Memory B cell (primary cell): Measurements from ENCODE around the gene GAL3ST2.
"Not testable (repeated sequence)": the region's sequence is repeated elsewhere in the genome, so short reads cannot be mapped to it uniquely, and the experiment has no call there.

ENCODE experiments used
- ATAC-seq: fragments of 150-1000 bp; cut with Tn5 transposase; 2 replicates; pipeline ENCODE4 v1.10.0; 2021; ENCODE audit warnings: low read depth, mild to moderate bottlenecking, moderate library complexity
- DNase-seq, 2 donors: peaks; one replicate each; pipeline ENCODE4 v3.0.0; 2022; ENCODE audit warnings: low spot score in 2 of 2
- H3K27ac Mint-ChIP-seq: one replicate; pipeline ENCODE4 v1.8.0; 2022; ENCODE audit warnings: mild to moderate bottlenecking, moderate library complexity, mixed read lengths
- H3K27me3 Mint-ChIP-seq: one replicate; pipeline ENCODE4 v1.8.0; 2022; ENCODE audit warnings: mixed read lengths
- H3K36me3 Mint-ChIP-seq: one replicate; pipeline ENCODE4 v1.8.0; 2022; ENCODE audit warnings: mild to moderate bottlenecking, mixed read lengths
- H3K4me1 Mint-ChIP-seq: one replicate; pipeline ENCODE4 v1.8.0; 2022; ENCODE audit warnings: mixed read lengths
- H3K4me3 Mint-ChIP-seq: one replicate; pipeline ENCODE4 v1.8.0; 2022; ENCODE audit warnings: mild to moderate bottlenecking, moderate library complexity, mixed read lengths
- H3K9me3 Mint-ChIP-seq: one replicate; pipeline ENCODE4 v1.8.0; 2022; ENCODE audit warnings: mixed read lengths

The GAL3ST2 gene

DNA sequence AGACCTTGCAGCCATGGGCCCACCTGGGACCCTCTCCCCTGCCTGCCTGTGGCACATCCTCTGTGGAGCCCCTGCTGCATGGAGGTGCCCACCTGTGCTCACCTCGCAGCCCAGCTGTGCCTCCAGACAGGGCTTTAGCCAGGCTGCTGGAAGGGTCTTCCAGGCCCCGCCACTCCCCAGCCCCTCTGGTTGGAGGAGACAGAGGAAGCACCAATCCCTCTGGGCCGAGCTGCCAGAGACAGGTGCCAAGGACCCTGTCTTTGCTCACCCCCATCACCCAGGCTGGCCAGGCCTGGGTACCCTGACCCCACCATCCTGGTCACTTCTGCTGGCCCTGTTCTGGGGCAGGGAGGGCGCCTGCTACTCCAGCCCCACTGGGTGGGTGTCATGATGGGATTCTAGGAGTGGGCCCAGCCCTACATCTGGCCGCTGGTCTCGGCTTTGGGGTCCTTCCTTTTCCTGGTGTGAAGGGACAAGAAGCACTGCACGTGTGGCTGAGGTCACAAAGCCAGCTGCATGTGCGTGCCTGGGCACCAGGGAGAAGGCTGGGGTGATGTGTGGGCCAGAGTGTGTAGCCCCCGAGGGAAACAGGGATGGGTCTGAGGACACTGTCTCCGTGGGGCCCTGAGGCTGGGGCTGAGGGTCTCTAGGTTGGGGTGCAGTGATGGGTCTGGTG, 23.0 kb downstream of the GAL3ST2 start:
- no peak for DNase-seq
- Mint-ChIP-seq H3K9me3 (no peaks in the 10 kb centered on the region), H3K27me3 (peaks cover 2% of the 10 kb centered on the region), H3K36me3 (no peaks in the 10 kb centered on the region), H3K4me1 (peaks cover 4% of the 10 kb centered on the region), H3K27ac (no peak overlapping the region), H3K4me3 (no peak overlapping the region)
- no peak for ATAC-seq

DNA sequence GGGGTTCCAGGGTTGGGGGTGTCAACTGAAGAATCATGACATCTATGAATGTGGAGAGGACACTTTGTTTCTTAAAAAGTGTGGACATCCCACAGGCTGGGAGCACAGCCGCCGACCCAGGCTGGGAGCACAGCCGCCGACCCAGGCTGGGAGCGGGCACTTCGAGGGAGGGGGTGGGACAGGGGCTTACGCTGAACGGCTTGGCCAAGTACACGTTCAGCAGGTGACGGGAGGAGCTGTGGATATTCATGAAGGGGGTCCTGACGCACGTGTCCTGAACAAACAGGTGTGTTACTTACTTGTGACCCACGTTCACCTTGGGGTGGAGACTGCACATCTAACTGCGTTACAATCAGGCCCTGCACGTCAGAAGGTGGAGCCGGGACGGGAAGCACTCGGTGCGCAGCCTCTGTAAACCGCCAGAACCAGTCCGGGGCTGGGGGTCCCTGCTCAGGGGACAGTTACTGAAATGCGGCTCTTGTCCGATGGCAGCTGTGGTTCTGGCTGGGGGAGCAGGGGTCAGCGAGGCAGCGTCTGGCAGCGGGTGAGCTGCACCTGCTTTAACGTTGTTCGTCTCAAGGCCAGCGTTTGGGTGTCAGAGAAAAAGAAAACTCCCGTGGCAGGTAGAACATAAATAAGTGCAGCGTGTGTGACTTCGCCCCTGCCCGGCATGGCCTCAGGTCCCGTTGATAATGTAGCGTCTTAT, 23.7 kb downstream of the GAL3ST2 start:
- H3K4me3 Mint-ChIP-seq, H3K9me3 Mint-ChIP-seq, ATAC-seq, H3K4me1 Mint-ChIP-seq, DNase-seq, H3K27ac Mint-ChIP-seq, H3K27me3 Mint-ChIP-seq, H3K36me3 Mint-ChIP-seq: not testable (repeated sequence)

DNA sequence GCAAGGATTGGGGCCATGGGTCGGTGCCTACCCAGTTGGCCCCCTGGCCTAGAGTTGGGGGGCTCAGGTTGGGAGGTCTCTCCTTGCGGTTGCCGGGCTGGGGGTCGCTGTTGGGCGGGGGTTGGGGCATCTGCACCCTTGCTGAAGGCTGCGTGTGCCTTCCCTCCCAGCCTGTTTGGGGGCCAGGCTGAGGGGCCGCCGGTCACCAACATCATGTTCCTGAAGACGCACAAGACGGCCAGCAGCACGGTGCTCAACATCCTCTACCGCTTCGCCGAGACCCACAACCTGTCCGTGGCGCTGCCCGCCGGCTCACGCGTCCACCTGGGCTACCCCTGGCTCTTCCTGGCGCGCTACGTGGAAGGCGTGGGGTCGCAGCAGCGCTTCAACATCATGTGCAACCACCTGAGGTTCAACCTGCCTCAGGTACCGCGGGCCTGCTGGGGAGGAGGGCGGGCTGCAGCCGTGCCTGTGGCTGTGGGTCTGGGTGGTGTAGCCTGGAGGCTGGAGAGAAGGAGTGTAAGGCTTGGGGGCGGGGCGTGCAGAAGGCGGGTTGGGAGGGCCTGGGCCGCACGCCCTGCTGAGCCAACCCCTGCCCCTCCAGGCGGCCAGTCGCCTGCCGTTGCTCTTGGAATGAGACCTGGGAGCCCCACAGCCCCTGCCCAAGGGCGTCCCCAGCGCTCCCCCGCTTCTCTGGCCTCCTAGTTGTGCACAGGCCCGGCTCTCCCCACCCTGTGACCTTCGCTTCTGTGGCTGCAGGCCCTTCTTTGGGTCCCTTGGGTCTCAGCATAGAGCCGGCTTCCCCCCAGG, 25.2 kb downstream of the GAL3ST2 start:
- DNase-seq (no peak), ATAC-seq (no peak)
- no peak overlapping the region for H3K4me3 Mint-ChIP-seq
- H3K27ac Mint-ChIP-seq: no peak overlapping the region
- no peaks in the 10 kb centered on the region for H3K36me3 Mint-ChIP-seq
- H3K4me1 Mint-ChIP-seq: peaks cover 7% of the 10 kb centered on the region
- H3K9me3 Mint-ChIP-seq: no peaks in the 10 kb centered on the region
- H3K27me3 Mint-ChIP-seq: no peaks in the 10 kb centered on the region

DNA sequence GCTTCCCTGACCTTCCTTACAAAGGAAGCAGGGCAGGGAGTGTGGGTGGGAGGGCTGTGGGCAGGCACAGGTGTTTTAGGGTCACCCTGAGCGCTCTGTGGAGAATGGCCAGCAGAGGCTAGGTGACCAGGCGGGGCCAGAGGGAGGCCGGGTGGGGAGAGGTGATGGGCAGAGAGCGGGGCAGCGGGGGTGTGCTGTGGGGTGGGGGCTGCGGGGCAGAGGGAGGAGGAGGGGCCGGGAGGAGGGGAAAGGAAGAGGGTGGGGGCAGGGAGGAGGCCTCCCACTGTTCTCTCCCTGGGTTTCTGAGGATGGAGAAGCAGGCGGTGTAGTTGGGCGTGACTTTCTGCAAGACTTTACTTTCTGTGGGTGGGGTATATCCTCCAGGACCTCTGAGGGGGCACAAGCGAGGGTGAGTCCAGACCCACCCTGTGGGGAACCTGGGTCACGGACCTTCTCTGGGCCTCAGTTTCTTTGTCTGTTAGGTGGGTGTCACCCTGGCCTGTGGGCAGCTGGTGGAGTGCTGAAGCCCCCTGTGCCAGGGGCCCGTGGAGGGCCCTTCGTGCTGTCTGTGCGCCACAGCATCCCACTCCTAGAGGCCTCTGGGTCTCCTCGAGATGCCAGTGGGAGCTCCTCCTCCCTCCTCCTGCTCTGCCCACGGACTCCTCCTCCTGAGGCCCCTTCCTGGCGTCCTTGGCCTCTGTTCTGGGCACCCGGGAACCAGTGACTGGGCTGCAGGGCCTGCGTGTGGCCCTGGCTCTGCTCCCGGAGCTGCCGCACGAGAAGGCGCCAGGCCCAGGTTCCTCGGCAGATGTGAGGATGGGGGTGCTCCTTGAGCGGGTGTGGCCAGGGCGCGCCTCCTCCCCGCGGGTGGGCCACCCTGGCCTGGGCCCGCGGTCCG, 26.0 kb downstream of the GAL3ST2 start:
- no peaks in the 10 kb centered on the region for H3K36me3 Mint-ChIP-seq
- ATAC-seq (no peak), DNase-seq (no peak)
- H3K4me3 Mint-ChIP-seq: no peak overlapping the region
- no peak overlapping the region for H3K27ac Mint-ChIP-seq
- H3K4me1 Mint-ChIP-seq: peaks cover 7% of the 10 kb centered on the region
- no peaks in the 10 kb centered on the region for H3K27me3 Mint-ChIP-seq
- H3K9me3 Mint-ChIP-seq: no peaks in the 10 kb centered on the region

DNA sequence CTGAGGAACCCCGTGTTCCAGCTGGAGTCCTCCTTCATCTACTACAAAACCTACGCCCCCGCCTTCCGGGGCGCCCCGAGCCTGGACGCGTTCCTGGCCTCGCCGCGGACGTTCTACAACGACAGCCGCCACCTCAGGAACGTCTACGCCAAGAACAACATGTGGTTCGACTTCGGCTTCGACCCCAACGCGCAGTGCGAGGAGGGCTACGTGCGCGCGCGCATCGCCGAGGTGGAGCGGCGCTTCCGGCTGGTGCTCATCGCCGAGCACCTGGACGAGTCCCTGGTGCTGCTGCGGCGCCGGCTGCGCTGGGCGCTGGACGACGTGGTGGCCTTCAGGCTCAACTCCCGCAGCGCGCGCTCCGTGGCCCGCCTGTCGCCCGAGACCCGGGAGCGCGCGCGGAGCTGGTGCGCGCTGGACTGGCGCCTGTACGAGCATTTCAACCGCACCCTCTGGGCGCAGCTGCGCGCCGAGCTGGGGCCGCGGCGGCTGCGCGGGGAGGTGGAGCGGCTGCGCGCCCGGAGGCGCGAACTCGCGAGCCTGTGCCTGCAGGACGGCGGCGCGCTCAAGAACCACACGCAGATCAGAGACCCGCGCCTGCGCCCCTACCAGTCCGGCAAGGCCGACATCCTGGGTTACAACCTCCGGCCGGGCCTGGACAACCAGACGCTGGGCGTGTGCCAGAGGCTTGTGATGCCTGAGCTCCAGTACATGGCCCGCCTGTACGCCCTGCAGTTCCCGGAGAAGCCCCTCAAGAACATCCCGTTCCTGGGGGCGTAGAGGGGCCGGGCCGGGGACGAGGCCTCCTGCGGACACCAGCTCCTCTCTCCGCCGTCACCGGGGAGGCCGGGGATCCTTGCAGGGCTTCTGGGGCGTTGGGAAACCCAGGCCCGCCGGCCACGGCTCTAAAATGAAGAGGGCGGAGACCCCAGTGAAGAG, 27.0 kb downstream of the GAL3ST2 start:
- Mint-ChIP-seq H3K4me3 (peak overlapping the region; percentile 65), H3K4me1 (peaks cover 7% of the 10 kb centered on the region), H3K36me3 (no peaks in the 10 kb centered on the region), H3K27ac (no peak overlapping the region), H3K9me3 (no peaks in the 10 kb centered on the region), H3K27me3 (peaks cover 4% of the 10 kb centered on the region)
- peak; percentile 72 for ATAC-seq
- DNase-seq: no peak

DNA sequence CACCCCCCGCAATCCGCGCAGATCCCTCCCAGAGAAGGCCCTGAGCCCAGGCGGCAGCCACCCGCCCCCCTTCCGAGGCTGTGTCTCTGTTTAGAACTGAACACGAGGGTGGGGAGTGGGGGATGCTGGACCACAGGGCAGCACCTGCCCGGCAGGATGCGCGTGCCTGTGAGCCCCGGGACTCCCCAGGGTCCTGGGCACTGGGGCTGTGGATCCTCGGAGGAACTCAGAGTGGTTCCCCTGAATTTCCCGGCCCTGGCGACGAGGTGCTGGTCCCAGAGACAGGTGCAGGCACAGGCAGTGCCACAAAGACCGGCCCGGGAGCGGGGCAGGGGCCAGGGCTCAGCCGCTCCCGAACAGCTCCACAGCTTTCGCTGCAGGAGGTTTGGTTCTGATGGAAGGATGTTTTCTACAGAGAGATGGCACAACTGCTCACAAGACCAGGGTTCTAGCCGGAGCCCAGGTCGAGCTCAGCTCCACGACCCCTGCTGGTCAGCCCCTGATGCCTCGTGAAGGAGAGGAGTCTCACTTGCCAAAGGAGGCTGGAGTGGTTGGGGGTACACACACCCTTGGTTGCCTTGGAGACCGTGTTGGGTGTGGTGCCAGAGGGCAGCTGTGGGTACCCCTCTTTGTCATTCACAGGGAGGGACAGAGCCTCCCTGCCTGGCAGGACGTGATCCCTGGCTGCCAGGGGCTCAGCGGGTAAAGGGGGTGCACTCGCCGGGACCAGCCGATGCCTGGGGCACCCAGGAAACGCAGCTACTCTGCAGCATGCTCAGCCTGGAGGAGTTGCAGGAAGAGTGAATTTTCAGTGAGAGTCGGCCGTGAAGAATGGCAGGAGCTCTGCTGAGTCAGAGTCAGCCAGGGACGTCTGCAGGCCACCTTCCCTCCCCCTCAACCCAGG, 28.0 kb downstream of the GAL3ST2 start:
- no peaks in the 10 kb centered on the region for H3K36me3 Mint-ChIP-seq
- no peak overlapping the region for H3K27ac Mint-ChIP-seq
- DNase-seq: no peak
- H3K27me3 Mint-ChIP-seq: peaks cover 4% of the 10 kb centered on the region
- H3K9me3 Mint-ChIP-seq: no peaks in the 10 kb centered on the region
- peak overlapping the region; percentile 27 for H3K4me3 Mint-ChIP-seq
- H3K4me1 Mint-ChIP-seq: peaks cover 7% of the 10 kb centered on the region
- peak; percentile 34 for ATAC-seq

DNA sequence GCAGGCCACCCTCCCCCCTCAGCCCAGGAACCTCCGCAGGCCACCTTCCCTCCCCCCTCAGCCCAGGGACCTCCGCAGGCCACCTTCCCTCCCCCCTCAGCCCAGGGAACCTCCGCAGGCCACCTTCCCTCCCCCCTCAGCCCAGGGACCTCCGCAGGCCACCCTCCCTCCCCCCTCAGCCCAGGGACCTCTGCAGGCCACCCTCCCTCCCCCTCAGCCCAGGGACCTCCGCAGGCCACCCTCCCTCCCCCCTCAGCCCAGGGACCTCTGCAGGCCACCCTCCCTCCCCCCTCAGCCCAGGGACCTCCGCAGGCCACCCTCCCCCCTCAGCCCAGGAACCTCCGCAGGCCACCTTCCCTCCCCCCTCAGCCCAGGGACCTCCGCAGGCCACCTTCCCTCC, 29.6 kb downstream of the GAL3ST2 start:
- H3K4me1 Mint-ChIP-seq, DNase-seq, H3K27me3 Mint-ChIP-seq, H3K9me3 Mint-ChIP-seq, H3K4me3 Mint-ChIP-seq, H3K36me3 Mint-ChIP-seq, ATAC-seq, H3K27ac Mint-ChIP-seq: not testable (repeated sequence)

DNA sequence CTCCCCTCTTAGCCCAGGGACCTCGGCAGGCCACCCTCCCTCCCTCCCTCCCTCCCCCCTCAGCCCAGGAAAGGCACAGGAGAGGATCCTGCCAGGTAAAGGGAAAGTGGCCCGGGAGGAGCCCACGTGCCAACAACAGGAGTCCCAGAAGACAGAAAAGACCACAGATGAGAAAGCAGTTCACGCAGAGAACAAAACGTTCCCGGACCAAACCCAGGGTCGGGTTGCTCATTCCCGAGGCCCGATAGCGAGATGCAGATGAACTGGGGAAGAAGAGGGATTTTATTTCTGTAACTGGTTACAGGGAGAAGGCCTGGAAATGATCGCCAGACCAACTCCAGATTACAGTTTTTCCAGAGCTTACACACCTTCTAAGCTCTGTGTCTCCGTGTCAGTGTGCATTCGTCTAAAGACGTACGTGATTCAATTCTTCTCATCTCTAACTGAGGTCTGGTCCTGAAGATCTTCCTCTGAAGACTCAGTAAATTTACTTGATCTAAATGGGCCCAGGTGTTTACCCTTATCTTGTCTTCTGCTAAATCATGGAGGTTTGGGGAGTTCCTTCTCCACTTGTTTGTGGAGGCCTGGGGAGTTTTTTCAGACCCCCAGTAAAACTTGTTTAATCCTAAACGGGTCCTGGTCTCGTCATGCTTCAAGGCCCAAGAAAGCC, 31.6 kb downstream of the GAL3ST2 start:
- no peak overlapping the region for H3K4me3 Mint-ChIP-seq

DNA sequence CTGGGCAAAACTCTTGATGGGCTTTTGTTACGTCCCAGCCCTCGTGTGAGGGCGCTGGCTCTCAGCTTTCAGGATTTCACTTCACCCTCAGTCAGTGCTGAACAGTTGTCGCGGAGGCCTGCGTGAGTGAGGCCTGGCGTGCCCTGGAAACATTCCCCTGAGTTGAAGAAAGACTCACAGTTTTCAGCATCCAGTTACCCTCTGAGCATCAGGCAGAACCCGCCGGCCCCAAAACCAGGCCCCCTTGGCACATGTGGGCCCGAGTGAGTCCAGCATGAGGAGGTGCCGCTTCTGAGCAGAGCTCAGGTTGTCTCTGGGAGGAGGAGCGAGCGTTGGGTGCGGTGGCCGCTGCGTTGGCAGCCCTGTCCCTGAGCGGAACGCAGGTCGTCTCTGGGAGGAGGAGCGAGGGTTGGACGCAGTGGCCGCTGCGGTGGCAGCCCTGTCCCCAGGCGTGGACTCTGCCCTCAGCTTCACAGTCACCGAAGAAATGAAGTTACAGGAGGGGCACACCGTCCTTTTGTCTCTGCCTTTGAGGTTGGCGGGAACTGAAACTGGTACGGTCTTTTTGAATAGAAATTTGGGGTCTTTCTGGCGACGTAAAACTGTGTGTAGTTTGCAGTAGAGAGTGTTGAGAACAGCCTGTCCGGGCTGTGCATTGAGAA, 32.2 kb downstream of the GAL3ST2 start, which contains the start of gene NEU4:
TSS of gene NEU4 (plus strand) at position 473 of the 662 bp plus-strand sequence. CDS start 5,292 bp downstream, outside the sequence.
- DNase-seq (no peak), ATAC-seq (no peak)
- Mint-ChIP-seq H3K27me3 (peaks cover 4% of the 10 kb centered on the region), H3K27ac (peak within 1 kb of the TSS; percentile 36), H3K4me1 (peaks cover 6% of the 10 kb centered on the region), H3K4me3 (no peak within 1 kb of the TSS), H3K36me3 (no peaks in the 10 kb centered on the region), H3K9me3 (no peaks in the 10 kb centered on the region)

More for the DNA sequence above, 31.6 kb downstream of the GAL3ST2 start:
- Mint-ChIP-seq H3K9me3 (no peaks in the 10 kb centered on the region), H3K27ac (peak overlapping the region; percentile 36), H3K4me1 (peaks cover 7% of the 10 kb centered on the region), H3K27me3 (peaks cover 4% of the 10 kb centered on the region), H3K36me3 (no peaks in the 10 kb centered on the region)
- no peak for ATAC-seq
- no peak for DNase-seq

GRCh38 chr2:241809383-241810306, 33.0 kb downstream of the GAL3ST2 start:
- Mint-ChIP-seq H3K4me1 (peaks cover 7% of the 10 kb centered on the region), H3K36me3 (no peaks in the 10 kb centered on the region), H3K4me3 (no peak overlapping the region), H3K27ac (peak overlapping the region; percentile 36), H3K9me3 (no peaks in the 10 kb centered on the region), H3K27me3 (peaks cover 4% of the 10 kb centered on the region)
- DNase-seq (no peak), ATAC-seq (no peak)
